IPS-11a (cell line): ENCODE data around the gene GPBP1L1.
"Not testable (repeated sequence)": the region's sequence is repeated elsewhere in the genome, so short reads cannot be mapped to it uniquely, and the experiment has no call there.

Experiments
- H3K4me3 ChIP-seq: one replicate; pipeline ENCODE4 v1.5.1; 2013; ENCODE audit warnings: low read depth, low read length, control low read depth

The GPBP1L1 gene

DNA sequence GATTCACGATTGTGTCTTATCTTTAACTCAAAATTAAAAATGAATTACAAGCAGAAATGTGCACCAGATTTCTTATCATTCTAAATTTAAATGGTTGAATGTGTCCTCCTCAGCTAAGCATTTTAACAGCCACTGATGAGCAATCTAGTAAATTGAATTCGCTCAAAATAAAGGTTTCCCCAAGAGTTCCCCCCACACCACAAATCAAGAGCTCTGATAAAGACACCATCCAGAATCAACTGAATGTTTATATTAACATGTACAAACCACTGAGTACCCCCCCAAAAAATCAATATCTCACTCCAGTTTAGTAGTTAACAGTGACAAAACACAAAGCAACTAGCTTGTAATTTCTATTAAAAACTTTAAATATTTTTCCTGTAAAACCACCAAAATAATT is 1.9 kb downstream of the GPBP1L1 start:
- peak overlapping the region; percentile 96 for H3K4me3 ChIP-seq

DNA sequence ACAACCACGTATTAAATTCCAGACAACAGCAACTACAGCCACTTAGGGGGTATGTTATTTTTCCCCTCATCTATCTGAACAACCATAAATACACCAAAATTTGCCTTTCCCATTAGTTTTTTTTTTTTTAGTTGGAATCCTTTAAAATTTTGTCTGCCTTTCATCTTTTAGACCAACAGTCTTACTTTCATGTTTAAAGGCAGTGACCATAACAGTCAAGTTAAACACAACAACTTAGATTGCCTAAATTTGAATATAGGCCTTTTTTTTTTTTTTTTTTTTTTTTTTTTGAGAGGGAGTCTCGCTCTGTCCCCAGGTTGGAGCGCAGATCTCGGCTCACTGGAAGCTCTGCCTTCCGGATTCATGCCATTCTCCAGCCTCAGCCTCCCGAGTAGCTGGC is 3.4 kb downstream of the GPBP1L1 start:
- no peak overlapping the region for H3K4me3 ChIP-seq

DNA sequence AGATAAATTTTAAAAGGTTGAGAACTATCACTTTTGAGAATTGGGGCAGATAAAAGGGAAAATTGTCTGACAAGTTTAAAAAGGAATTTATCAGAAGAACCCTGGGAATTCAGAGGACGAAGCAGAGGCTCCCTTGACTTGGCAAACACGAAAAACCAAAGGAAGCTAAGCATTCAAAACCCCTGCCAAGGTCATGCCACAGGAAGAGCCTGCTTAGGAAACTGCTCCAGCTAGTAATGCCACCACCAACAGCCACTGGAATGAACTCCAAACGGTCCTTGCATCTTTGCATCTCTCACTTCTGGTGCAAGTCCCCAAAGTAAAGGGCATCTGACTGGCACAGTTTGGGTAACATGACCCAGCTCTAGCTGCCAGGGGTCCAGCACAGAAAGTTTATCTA is 7.2 kb downstream of the GPBP1L1 start:
- H3K4me3 ChIP-seq: no peak overlapping the region

DNA sequence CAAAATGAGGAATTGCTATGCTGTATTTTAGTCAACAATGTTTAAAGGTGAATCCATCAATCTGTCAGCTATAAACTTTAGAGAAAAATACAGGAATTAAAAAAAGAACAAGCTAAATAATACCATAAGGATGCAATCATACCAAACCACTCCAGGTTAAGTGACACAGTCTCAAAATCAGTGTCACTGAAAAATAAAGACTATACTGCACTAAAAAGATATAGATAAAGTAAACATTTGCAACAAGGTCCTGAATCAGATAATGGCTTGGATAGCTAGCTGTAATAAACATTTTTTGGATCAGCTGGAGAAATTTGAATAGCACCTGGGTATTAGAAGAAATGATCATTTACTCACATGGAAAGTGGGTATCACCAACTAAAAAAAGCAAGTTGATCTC is 7.8 kb downstream of the GPBP1L1 start:
- H3K4me3 ChIP-seq: no peak overlapping the region

DNA sequence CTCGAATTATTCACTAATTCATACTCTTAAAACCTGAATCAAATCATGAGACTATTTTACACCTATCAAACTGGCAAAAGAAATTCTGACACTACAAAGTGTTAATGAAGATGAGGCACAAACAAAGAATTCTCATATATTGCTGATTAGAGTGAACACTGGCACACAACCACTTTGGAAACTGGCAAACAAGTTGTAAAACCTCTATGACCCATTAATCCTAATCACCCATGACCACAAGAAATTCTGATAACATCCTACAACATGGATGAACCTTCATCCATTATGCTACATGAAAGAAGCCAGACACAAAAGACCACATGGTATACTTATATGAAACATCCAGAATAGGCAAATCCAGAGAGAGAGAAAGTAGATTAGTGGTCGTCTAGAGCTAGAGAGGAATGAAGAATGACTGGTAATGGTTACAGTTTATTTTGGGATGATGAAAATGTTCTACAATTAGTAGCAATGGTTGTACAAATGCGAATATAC is 8.5 kb downstream of the GPBP1L1 start:
- no peak overlapping the region for H3K4me3 ChIP-seq

DNA sequence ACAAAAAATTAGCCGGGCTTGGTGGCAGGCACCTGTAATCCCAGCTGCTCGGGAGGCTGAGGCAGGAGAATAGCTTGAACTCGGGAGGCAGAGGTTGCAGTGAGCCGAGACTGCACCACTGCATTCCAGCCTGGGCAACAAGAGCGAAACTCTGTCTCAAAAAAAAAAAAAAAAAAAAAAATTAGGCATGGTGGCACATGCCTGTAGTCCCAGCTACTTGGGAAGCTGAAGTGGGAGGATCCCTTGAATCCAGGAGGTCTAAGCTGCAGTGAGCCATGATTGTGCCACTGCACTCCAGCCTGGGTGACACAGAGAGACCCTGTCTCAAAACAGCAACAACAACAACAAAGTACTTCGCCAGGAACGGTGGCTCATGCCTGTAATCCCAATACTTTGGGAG is 9.8 kb downstream of the GPBP1L1 start:
- not testable (repeated sequence) for H3K4me3 ChIP-seq

DNA sequence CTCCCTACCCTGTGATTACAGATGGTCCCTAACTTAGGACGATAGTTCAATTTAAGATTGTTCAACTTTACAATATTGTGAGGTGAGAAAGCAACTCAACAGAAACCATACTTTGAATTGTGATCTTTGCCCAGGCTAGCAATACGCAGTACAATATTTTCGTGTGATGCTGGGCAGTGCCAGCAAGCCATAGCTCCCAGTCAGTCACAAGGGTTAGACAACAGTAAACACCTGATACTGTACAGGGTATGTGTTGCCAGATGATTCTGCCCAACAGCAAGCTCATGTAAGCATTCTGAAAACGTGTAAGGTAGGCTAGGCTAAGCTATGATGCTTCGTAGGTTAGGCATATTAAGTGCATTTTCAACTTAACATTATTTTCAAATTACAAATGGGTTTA is 11.9 kb downstream of the GPBP1L1 start:
- H3K4me3 ChIP-seq: no peak overlapping the region

DNA sequence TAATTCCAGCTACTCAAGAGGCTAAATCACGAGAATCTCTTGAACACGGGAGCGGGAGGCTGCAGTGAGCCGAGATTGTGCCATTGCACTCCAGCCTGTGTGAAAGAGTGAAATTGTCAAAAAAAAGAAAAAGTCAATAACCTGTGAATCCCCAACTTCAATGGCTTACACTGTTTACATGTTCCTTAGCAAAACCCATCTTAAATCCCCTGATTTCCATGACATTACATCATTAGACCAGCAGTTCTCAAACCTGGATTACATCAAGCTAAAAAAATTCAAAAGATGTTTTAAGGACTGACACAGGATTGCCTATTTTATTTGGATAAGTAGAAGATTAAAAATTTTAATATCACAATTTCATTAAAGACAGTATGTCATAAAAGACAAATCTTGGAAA is 12.4 kb downstream of the GPBP1L1 start:
- H3K4me3 ChIP-seq: no peak overlapping the region

DNA sequence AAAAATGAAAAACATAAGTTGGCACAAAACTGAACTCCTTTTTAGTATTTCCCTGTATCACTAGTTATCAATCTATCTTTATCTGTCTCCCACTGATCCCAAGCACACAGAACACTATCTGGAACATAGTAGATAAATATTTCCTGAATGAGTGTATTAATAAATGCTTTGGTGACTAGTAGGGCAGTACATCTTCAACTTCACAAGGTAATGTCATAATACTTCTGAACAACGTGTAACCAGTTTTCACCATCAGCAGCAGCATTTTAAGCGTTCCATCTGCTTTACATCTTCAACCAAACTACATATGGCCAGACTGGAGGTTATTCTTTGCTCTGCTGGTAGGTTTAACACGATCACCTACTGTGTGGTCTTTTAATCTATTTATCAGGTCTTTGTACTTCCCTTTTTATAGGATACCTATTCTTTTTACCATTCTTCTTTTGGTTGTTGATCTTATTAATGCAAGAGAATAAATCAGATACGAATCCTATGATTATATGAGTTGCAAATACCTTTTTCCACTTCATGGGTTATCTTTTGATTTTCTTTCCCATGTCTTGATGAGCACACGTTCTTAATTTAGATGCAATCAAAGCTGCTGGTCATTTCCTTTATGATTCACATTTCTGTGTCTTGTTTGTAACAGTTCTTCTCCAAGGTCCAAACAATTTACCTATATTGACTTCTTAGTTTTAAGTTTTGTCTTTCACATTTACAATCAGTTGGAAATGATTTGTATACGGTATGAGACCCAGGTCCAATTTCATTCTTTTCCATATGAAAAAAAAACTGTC is 16.3 kb downstream of the GPBP1L1 start:
- H3K4me3 ChIP-seq: no peak overlapping the region

DNA sequence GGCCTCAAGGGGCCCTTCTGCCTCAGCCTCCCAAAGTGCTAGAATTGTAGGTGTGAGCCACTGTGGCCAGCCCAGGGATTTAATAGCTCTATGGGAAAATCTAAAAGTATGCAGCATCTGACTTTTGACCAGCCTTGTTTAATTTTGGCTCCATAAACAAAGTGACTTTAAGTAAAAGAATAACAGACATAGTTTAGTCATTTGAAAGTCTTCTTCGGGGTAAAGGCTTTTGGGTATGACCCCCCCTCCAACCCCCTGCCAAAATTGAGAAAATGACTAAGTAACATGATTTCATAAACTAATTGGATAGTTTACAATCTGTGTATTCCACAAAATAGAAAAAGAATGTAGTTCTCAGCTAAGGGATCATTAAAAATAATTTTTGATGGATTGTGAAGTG is 17.0 kb downstream of the GPBP1L1 start:
- H3K4me3 ChIP-seq: no peak overlapping the region

DNA sequence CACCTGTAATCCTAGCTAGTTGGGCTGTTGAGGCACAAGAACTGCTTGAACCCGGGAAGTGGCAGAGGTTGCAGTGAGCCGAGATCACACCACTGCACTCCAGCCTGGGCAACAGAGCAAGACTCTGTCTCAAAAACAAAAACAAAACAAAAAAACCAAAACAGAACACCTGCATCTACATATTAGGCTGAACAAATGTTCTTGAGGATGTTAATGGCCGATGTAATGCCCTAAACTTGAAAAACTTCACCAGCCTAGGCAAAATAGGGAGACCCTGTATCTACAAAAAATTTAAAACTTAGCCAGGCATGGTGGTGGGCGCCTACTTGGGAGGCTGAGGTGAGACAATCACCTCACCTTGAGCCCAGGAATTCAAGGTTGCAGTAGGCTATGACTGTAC is 17.8 kb downstream of the GPBP1L1 start:
- H3K4me3 ChIP-seq: no peak overlapping the region

DNA sequence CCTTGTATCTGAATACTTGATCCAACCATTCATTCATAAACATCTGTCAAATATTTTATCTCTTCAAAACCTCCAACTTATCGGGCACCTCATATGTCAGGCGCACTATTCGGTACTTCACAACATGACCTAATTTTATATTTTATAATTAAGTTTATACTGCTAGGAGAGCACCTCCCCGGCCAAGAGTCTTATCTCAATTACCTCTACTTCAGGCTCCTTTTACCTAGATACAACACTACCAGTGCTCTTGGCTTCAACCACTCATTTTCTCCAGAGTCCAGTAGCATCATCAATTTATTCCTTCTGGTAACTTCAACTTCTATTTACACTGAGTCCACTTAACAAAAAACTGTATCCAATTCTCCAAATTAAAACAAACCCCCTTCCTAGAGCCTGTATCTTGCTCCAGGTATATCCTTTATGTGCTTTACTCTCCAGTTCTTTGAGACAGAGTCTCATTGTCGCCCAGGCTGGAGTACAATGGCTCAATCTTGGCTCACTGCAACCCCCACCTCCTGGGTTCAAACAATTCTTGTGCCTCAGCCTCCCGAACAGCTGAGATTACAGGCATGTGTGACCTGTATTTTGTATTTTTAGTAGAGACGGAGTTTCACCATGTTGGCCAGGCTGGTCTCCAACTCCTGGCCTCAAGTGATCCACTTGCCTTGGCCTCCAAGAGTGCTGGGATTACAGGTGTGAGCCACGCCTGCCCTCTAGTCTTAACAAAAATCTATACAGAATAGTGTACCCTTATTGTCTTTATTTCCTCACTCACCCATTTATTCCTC is 18.8 kb downstream of the GPBP1L1 start:
- no peak overlapping the region for H3K4me3 ChIP-seq

DNA sequence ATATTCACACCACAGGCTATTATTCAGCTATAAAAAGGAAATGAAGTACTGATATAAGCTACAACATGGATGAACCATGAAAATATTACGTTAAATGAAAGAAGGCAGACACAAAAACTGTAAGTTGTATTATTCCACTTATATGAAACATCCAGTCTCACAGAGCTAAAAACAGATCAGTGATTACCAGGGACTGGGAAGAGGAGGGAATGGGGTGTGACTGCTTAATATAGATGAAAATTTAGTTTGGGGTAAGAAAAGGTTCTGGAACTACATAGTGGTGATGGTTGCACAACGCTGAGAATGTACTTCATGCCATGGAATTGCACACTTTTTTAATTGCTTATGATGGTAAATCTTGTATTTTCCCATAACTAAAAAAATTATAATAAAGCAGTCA is 19.5 kb downstream of the GPBP1L1 start:
- no peak overlapping the region for H3K4me3 ChIP-seq

DNA sequence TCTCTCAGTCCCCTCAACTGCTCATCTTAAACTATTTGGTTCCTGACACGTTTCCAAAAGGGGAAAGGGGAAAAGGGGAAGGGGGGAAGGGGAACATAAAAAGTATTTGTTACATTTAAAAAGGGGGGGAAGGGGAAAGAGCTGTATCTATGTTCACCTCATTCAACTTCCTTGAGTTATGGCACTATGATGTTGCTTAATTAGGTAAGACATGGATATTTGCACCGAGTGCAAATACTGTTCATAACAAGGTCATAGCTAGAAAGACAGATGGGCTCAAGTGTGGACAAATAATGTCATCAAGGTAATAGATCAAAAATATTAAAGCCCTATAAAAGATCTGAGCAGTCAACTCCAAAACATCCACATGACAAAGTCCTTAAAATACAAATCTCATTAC is 26.0 kb downstream of the GPBP1L1 start:
- H3K4me3 ChIP-seq: no peak overlapping the region

DNA sequence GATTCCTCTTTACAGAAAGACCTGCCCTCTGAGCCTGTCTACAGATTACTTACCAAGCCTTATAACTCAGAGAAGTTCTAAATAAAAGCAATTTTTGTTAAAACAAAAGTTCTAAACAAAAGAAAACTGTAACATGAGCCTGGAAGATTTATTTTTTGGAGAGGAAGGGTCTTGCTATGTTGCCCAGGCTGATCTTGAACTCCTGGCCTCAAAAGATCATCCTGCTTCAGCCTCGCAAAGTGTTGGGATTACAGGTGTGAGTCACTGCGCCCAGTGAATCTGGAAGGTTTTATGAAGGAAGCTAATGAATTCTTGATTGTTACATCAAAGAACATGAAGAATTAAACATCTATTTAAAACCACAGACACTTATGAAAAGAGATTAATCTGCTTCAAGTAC is 27.1 kb downstream of the GPBP1L1 start:
- no peak overlapping the region for H3K4me3 ChIP-seq

DNA sequence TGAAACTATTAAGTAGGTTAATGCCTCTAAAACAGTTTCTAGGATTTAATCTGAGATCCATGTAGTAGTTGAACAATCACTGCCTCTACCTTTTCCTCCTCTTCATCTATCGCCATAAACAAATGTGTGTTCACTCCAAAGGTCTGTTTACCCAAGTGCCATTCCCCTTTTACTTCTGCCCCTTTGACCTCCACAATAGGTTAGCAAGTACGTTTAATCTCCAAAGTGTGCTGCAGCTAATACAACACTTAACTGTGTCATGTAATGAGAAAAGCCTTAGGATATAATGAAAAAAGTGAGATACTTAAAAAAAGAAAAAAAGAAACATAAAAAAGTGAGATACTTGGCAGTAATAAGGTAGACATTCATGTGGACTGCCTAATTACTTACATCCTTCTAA is 28.2 kb downstream of the GPBP1L1 start:
- no peak overlapping the region for H3K4me3 ChIP-seq

DNA sequence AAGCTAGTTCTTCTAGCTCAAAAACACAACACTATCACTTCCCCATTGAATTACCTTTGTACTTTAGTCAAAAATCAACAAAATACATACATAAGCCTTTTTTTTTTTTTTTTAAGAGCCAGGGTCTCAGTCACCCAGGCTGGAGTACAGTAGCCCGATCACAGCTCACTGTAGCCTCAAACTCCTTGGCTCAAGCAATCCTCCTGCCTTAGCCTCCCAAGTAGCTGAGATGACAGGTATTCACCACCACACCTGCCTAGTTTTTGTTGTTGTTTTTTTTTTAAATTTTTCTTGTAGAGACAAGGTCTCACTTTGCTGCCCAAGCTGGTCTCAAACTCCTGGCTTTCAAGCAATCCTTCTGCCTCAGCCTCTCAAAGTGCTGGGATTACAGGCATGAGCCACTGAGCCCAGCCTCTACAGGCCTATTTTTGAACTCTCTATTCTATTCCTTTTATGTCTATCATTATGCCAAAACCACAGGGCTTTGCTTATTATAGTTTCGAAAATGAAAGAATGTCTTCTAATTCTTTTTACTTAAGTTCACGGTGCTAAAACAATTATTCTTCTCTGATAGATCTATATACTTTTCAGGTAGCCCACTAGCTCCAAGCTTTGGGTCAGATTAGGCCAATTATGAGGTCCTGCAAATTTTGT is 29.6 kb downstream of the GPBP1L1 start:
- no peak overlapping the region for H3K4me3 ChIP-seq

DNA sequence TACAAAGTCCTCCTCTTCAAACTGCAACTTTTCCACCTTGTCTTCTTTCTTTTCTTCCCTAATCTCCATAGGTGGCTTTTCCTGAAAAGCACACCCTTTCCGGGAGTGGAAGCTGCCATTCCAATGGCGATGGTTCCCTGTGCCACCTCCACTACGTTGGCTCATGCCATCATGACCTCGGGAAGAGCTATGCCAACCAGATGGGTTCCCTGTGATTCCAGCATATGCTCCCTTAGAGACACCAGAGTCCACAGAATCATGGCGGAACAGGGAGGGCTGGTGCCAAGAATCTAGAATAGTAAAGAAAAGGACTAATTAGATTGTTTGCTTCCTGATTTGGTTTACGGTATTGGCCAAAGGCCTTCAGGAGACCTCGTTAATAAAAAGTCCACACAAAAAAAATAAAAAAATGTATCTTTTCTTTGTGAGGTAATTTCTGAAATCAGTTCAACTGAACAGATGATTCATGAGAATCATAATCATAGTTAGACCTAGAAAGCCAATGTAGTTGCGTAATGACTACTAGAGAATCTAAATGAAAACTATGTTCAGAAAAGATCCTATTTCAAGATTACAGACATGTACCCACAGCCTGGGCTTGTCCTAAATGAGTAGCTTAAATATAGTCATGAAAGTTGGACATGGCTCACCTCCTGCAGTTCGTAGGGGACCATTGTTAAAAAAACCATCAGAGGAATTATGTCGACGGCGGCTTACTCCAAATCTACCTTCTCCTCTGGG is 31.6 kb downstream of the GPBP1L1 start:
- H3K4me3 ChIP-seq: no peak overlapping the region

DNA sequence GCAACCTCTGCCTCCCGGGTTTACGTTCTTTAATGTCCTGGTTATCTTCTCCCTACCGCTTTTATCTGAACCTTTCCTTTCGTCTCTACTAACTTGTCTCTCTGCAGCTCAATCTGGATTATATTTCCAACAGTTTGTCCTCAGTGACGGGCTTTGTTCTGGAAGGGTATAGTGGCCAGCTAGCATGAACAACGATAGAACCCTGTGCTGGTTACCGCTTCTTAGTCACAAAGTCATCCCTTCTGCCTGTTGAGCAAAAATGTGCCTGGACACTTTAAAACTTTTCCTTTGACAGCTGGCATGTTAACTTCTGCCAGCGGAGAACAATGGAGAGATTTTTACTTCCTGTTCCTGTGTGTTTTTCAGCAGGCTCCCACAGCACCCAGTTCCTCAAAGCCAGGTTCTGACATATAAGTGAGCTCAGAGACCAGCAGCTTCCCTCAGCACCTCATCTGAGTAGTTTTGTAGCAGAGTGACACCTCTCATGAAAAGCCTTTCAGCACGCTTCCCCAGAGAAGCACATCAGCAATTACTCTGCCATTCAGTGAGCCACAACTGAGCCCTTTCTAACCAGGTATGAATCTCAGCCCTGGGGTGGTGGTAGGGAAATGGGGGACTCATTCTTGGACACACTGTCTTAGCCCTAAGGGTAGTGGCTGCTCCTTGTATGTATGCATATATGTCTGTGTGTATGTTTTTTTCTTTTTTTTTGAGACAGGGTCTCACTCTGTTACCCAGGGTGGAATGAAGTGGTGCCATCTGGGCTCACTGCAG is 38.9 kb downstream of the GPBP1L1 start:
- H3K4me3 ChIP-seq: no peak overlapping the region

DNA sequence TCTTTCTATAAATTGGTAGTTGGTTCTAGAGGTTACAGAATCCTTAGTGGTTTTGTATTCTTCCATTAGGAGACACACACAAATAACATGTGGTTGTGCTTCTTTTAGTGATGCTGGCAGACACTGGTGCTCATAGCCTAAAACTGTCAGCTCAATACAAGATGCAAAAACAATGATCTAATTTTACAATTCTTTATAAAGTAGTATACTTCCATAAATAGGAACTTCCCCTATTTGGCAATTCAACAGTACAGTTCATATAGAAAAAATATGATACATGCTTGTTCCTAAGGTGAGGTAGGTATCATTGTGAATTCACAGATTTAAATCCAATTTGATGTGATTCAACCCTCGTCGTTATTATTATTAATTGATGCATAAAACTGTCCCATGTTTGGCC is 41.7 kb downstream of the GPBP1L1 start:
- no peak overlapping the region for H3K4me3 ChIP-seq
